ENCODE results near the gene OMP. TPM values are rescaled to one million over a fixed set of nuclear protein-coding genes. Genes with fewer than 3 reads are reported as not detected.

OMP gene
- total RNA-seq, 1 donor from 2014 or later, result not detected

GRCh38 chr11:77063407-77063806 lies 39.2 kb upstream of the OMP start:
- H3K27me3 Mint-ChIP-seq (ENCODE audit: insufficient read depth), result peaks cover 33% of the 10 kb centered on the region
- no peak overlapping the region for H3K4me3 Mint-ChIP-seq
- no peaks in the 10 kb centered on the region for H3K9me3 Mint-ChIP-seq
- DNase-seq (ENCODE audit: low spot score), result no peak
- no peaks in the 10 kb centered on the region for H3K36me3 Mint-ChIP-seq (ENCODE audit: low read depth)
- intact Hi-C loops (cut with micrococcal nuclease), result loop anchor here (10.0 kb wide), 2 partner anchors 351 to 619 kb away; partner anchors contain the start of gene EMSY
- H3K4me1 Mint-ChIP-seq (ENCODE audit: low read depth), result no peaks in the 10 kb centered on the region
- no peak overlapping the region for H3K27ac Mint-ChIP-seq

- DNase-seq (ENCODE audit: low spot score), result no peak
- intact Hi-C loops (cut with micrococcal nuclease), result loop anchor here (10.0 kb wide), 2 partner anchors 351 to 619 kb away; partner anchors contain the start of gene EMSY
- H3K27me3 Mint-ChIP-seq (ENCODE audit: insufficient read depth), result peaks cover 30% of the 10 kb centered on the region
- H3K4me3 Mint-ChIP-seq, result no peak overlapping the region
- no peaks in the 10 kb centered on the region for H3K9me3 Mint-ChIP-seq
- no peak overlapping the region for H3K27ac Mint-ChIP-seq
- no peaks in the 10 kb centered on the region for H3K36me3 Mint-ChIP-seq (ENCODE audit: low read depth)
- no peaks in the 10 kb centered on the region for H3K4me1 Mint-ChIP-seq (ENCODE audit: low read depth)
Measured at GRCh38 chr11:77063861-77064260, 38.8 kb upstream of the OMP start.

GRCh38 chr11:77064648-77065217 lies 37.9 kb upstream of the OMP start:
- Mint-ChIP-seq H3K27ac (no peak overlapping the region), H3K27me3 (ENCODE audit: insufficient read depth) (peaks cover 30% of the 10 kb centered on the region), H3K4me3 (peak overlapping the region; percentile 1), H3K4me1 (ENCODE audit: low read depth) (no peaks in the 10 kb centered on the region), H3K36me3 (ENCODE audit: low read depth) (no peaks in the 10 kb centered on the region), H3K9me3 (no peaks in the 10 kb centered on the region)
- no peak for DNase-seq (ENCODE audit: low spot score)
- intact Hi-C loops (cut with micrococcal nuclease), result loop anchor here (10.0 kb wide), 2 partner anchors 350 to 620 kb away; partner anchors contain the start of gene EMSY

- Mint-ChIP-seq H3K4me1 (ENCODE audit: low read depth) (no peaks in the 10 kb centered on the region), H3K4me3 (peak overlapping the region; percentile 86), H3K27ac (no peak overlapping the region), H3K36me3 (ENCODE audit: low read depth) (no peaks in the 10 kb centered on the region), H3K27me3 (ENCODE audit: insufficient read depth) (peaks cover 27% of the 10 kb centered on the region), H3K9me3 (no peaks in the 10 kb centered on the region)
- no peak for DNase-seq (ENCODE audit: low spot score)
- intact Hi-C loops (cut with micrococcal nuclease), result loop anchor here (1.0 to 10.0 kb wide), 5 partner anchors 17 to 621 kb away; partner anchors contain the start of gene EMSY
Measured at GRCh38 chr11:77065878-77066228, 36.8 kb upstream of the OMP start.

- intact Hi-C loops (cut with micrococcal nuclease), result loop anchor here (1.0 to 10.0 kb wide), 5 partner anchors 16 to 622 kb away; partner anchors contain the start of gene EMSY
- DNase-seq (ENCODE audit: low spot score), result peak; percentile 80
- H3K36me3 Mint-ChIP-seq (ENCODE audit: low read depth), result no peaks in the 10 kb centered on the region
- no peaks in the 10 kb centered on the region for H3K9me3 Mint-ChIP-seq
- H3K4me1 Mint-ChIP-seq (ENCODE audit: low read depth), result no peaks in the 10 kb centered on the region
- H3K4me3 Mint-ChIP-seq, result peak within 1 kb of the TSS; percentile 86
- H3K27me3 Mint-ChIP-seq (ENCODE audit: insufficient read depth), result peaks cover 27% of the 10 kb centered on the region
- no peak within 1 kb of the TSS for H3K27ac Mint-ChIP-seq
Measured at GRCh38 chr11:77066229-77067042, 36.2 kb upstream of the OMP start, which contains the start of gene CAPN5. CAPN5 (plus strand) TSS chr11:77066971; CDS start chr11:77084887, 17,916 bp downstream.

GRCh38 chr11:77067861-77068443 lies 34.7 kb upstream of the OMP start:
- H3K27ac Mint-ChIP-seq, result peak overlapping the region; percentile 13
- H3K4me3 Mint-ChIP-seq, result peak overlapping the region; percentile 76
- no peaks in the 10 kb centered on the region for H3K9me3 Mint-ChIP-seq
- intact Hi-C loops (cut with micrococcal nuclease), result loop anchor here (2.0 to 10.0 kb wide), 3 partner anchors 15 to 623 kb away; partner anchors contain the start of gene EMSY
- H3K36me3 Mint-ChIP-seq (ENCODE audit: low read depth), result no peaks in the 10 kb centered on the region
- DNase-seq (ENCODE audit: low spot score), result no peak
- H3K27me3 Mint-ChIP-seq (ENCODE audit: insufficient read depth), result peaks cover 23% of the 10 kb centered on the region
- peaks cover 12% of the 10 kb centered on the region for H3K4me1 Mint-ChIP-seq (ENCODE audit: low read depth)

- intact Hi-C loops (cut with micrococcal nuclease), result loop anchor here (10.0 kb wide), 2 partner anchors 346 to 624 kb away; partner anchors contain the start of gene EMSY
Measured at GRCh38 chr11:77068457-77069335, 33.9 kb upstream of the OMP start.

GRCh38 chr11:77069336-77069968 lies 33.2 kb upstream of the OMP start:
- Mint-ChIP-seq H3K36me3 (ENCODE audit: low read depth) (no peaks in the 10 kb centered on the region), H3K27me3 (ENCODE audit: insufficient read depth) (peaks cover 21% of the 10 kb centered on the region)

More at GRCh38 chr11:77068457-77069335, 33.9 kb upstream of the OMP start:
- Mint-ChIP-seq H3K4me1 (ENCODE audit: low read depth) (peaks cover 19% of the 10 kb centered on the region), H3K4me3 (peak overlapping the region; percentile 62), H3K27ac (peak overlapping the region; percentile 13), H3K36me3 (ENCODE audit: low read depth) (no peaks in the 10 kb centered on the region), H3K27me3 (ENCODE audit: insufficient read depth) (peaks cover 23% of the 10 kb centered on the region), H3K9me3 (no peaks in the 10 kb centered on the region)
- DNase-seq (ENCODE audit: low spot score), result no peak

GRCh38 chr11:77069969-77070582 lies 32.6 kb upstream of the OMP start:
- intact Hi-C loops (cut with micrococcal nuclease), result loop anchor here (10.0 kb wide), 2 partner anchors 345 to 625 kb away; partner anchors contain the start of gene EMSY
- H3K36me3 Mint-ChIP-seq (ENCODE audit: low read depth), result no peaks in the 10 kb centered on the region
- H3K9me3 Mint-ChIP-seq, result no peaks in the 10 kb centered on the region
- H3K4me3 Mint-ChIP-seq, result no peak overlapping the region
- no peak overlapping the region for H3K27ac Mint-ChIP-seq
- H3K27me3 Mint-ChIP-seq (ENCODE audit: insufficient read depth), result peaks cover 17% of the 10 kb centered on the region
- DNase-seq (ENCODE audit: low spot score), result no peak
- peaks cover 20% of the 10 kb centered on the region for H3K4me1 Mint-ChIP-seq (ENCODE audit: low read depth)

More at GRCh38 chr11:77069336-77069968, 33.2 kb upstream of the OMP start:
- Mint-ChIP-seq H3K27ac (no peak overlapping the region), H3K4me3 (no peak overlapping the region), H3K9me3 (no peaks in the 10 kb centered on the region), H3K4me1 (ENCODE audit: low read depth) (peaks cover 20% of the 10 kb centered on the region)
- DNase-seq (ENCODE audit: low spot score), result no peak
- intact Hi-C loops (cut with micrococcal nuclease), result loop anchor here (10.0 kb wide), 2 partner anchors 345 to 625 kb away; partner anchors contain the start of gene EMSY

GRCh38 chr11:77071077-77071476 lies 31.6 kb upstream of the OMP start:
- no peak overlapping the region for H3K4me3 Mint-ChIP-seq
- DNase-seq (ENCODE audit: low spot score), result no peak
- no peaks in the 10 kb centered on the region for H3K9me3 Mint-ChIP-seq
- H3K27me3 Mint-ChIP-seq (ENCODE audit: insufficient read depth), result peaks cover 11% of the 10 kb centered on the region
- H3K4me1 Mint-ChIP-seq (ENCODE audit: low read depth), result peaks cover 20% of the 10 kb centered on the region
- H3K36me3 Mint-ChIP-seq (ENCODE audit: low read depth), result no peaks in the 10 kb centered on the region
- intact Hi-C loops (cut with micrococcal nuclease), result no loop called here
- H3K27ac Mint-ChIP-seq, result no peak overlapping the region
